Measurements from ENCODE around the gene ERVV-1.

ERVV-1 gene

DNA sequence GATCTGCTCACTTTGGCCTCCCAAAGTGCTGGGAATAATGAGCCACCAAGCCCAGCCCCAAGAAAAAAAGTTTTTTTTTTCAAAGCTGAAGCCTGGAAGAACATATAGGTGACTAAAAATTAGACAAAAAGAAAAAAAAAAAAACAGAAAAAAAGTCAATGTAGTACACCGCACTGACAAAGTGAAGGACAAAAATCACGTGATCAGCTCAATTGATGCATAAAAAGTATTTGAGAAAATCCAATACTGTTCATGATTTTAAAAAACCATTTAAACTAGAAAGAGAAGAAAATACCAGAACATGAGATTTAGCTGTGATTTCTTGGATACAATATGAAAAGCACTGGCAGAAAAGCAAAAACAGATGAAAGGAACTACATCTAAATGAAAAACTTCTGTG is 20.3 kb downstream of the ERVV-1 start:
- no peak for DNase-seq

DNA sequence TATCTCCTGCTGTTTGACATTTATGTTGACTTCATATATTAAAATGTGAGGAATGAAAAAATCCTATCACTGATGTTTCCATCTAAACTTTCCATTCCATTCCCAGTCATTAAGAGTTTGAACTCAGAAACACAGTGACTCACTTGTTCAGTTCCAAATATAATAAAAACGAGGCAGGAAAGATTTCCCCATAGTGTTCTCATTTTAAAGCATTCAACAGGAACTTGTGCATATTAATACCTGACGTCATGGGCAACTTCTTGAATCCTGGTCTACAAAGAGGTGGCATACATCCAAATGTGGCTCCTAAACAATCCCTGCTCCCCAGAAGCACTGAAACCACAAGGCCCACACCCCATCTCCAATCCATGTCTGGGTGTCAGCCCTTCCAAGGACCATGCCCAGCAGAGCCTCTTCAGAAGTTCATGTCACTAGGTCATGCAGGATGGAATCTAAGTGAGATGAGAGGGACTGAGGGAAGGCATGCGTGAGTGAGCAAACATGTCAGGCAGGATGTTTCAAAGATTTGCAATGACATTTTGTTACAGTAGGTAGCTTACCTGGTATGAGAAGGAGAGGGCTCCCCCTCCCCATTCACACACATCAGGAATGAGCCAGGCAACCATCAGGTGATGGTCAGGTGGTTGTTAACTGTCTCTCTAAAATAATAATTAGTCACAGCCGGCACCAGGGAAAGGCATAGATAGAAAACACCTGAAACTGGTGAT is 21.4 kb downstream of the ERVV-1 start:
- no peak for DNase-seq

DNA sequence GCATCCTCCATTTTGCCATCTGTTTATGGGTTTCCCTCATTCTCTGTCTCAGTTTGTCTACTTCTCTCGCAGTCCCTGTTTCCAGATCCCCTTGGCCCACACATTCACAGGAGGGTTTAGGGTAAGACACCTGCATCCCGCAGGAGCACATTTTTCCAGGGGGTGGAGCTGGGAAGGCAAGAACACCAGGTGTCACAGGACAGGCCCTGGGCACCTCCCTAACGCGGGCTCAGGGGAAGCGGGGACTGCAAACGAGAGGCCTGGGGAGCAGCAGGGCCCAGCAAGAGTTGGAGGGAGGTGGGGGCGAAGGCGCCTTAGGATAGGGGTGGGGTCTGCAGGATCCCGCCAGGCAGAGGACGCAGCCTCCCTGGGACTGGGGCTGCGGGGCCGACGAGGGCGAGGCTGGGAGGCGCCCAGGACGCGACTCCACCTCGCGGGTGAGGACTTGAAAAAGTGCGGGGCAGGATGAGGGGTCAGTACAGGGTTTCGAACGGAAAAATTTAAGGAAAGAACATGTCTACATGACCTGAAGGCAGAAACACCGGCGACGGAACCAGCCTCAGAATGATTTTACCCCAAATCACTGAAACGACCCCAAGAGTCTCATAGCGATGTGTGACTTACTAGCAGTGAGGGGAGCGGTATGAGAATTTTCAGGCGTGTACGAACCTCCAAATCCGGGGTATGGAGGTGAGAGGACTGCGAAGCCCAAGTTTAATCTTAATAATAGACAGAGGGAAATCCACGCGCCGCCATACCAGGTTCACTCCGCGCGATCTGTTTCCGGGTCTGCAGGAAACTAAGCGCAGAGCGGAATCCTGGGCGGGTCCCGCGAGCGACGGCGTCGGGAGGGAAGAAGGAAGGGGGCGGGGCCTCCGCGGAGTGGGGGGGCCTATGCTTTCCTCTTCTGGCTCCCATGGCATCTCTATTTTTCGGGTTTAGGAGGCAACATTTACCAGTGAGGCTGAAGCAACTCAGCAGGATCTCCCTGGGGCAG is 23.7 kb downstream of the ERVV-1 start:
- DNase-seq = no peak

DNA sequence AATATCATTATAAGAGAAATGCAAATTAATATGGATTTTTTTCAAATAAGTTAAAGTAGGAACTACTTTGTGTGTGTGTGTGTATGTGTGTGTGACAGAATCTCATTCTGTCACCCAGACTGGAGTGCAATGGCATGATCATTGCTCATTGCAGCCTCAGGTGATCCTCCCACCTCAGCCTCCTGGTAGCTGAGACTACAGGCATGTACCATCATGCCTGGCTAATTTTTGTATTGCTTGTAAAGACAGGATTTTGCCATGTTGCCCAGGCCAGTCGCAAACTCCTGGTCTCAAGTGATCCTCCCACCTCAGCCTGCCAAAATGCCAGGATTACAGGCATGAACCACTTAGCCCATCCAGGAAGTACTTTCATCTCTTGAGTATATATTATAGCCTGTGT is 27.6 kb downstream of the ERVV-1 start:
- DNase-seq = no peak

DNA sequence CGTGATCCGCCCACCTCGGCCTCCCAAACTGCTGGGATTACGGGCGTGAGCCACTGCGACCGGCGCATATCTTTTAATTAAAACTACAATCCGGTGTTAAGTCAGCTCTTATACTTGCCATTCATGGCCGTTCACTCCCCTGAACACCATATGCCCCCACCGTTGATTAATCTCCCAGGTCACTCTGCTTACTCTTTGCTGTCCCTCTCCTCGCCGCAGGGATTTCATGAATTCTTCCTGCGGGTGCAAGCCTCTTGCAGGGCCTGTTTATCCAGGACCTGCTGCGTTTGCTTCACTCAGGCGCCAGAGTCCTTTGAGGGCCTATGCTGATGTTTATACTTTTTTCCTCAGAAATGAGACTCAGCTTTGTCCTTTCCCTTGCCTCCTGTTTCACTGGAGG is 31.8 kb downstream of the ERVV-1 start:
- no peak for DNase-seq

DNA sequence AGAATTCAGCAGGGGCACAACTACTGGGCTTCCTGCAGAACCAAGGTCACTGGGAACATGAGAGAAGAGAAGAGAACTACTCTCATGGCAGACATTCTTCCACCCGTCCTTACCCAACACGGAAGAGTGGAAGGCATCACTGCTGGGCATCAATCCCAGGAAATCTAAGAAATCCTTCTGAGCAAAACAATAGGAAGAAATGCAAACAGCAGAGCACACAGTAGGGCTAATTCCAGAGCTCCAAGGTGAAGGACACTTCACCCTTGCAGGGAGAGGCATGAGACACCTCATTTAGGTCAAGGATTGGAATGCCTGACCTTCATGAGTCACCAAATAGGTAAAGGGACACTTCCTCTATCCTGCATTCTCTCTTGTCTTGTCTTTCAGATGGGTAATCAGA is 33.7 kb downstream of the ERVV-1 start:
- no peak for DNase-seq

DNA sequence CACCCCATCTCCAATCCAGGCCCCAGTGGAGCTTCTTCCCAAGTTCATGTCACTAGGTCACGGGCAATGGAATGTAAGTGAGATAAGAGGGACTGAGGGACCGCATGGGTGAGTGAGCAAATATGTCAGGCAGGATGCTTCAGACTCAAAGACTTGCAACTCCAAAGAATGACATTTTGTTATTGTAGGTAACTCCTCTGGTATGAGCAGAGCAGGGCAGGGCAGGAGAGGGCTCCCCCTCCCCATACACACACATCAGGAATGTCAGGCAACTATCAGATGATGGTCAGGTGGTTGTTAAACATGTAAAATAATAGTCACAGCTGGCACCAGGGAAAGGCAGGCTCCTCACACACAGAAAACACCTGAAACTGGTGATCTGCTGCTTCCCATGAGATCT is 41.4 kb downstream of the ERVV-1 start:
- no peak for DNase-seq

DNA sequence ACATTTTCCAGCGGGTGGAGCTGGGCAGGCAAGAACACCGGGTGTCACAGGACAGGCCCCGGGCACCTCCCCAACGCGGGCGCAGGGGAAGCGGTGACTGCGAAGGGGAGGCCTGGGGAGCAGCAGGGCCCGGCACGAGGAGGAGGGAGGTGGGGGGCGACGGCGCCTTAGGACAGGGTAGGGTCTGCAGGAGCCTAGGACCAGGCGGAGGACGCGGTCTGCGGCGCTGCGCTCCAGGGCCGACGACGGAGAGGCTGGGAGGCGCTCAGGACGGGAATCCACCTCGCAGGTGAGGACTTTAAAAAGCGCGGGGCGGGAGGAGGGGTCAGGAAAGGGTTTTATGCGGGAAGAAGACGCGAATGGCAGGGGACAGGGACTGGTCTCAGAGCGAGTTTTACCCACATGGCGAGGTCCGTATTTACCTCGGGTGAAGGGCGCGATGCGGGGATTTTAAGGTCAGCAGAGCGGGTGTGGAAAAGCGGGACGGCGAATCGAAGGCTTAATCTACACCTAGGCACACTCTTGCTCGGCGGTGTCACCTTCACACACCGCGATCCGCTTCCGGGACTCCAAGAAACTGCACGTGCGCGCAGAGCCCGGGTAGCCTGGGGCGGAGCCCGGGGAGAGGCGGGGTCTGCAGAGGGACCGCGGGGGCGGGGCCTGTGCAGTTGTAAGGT is 44.3 kb downstream of the ERVV-1 start:
- DNase-seq = no peak
